H7 (cell line): ENCODE measurements around the gene SEMA3B. TPM values are rescaled to one million over a fixed set of nuclear protein-coding genes. Genes with fewer than 3 reads are reported as not detected.
A peak's percentile ranks its signal among the peaks of the same experiment; 100 is the strongest.

ENCODE experiments used
- DNase-seq: peaks from one replicate; pipeline ENCODE4 v3.0.0; 2012
- H3K27me3 ChIP-seq: 2 replicates; pipeline ENCODE4 v1.6.0; 2011; ENCODE audit warnings: mild to moderate bottlenecking, low read length; ENCODE audit not compliant: control insufficient read depth, insufficient read depth
- H3K36me3 ChIP-seq: replicated peaks from 2 replicates; pipeline ENCODE4 v1.5.1; 2011; ENCODE audit warnings: low read length; ENCODE audit not compliant: control insufficient read depth, insufficient read depth
- H3K4me3 ChIP-seq: 2 replicates; pipeline ENCODE4 v1.5.1; 2011; ENCODE audit warnings: low read depth, mild to moderate bottlenecking, control low read depth, low read length, moderate library complexity; ENCODE audit not compliant: insufficient read depth
- total RNA-seq: library from RNA; depleted of rRNA; stranded (reverse); fragments of >200 nt; shearing (Covaris generic); gene quantifications from 2 replicates; pipeline ENCODE4 v1.2.3, GENCODE V29; 2014

The SEMA3B gene
- total RNA-seq, 1 experiment from 2014 or later = 2.8 TPM

GRCh38 chr3:50232303-50232702, 36.6 kb upstream of the SEMA3B start:
- Histone ChIP-seq H3K27me3 (no peaks in the 10 kb centered on the region), H3K4me3 (no peak overlapping the region), H3K36me3 (no peaks in the 10 kb centered on the region)
- DNase-seq = no peak

GRCh38 chr3:50233176-50233575, 35.8 kb upstream of the SEMA3B start:
- Histone ChIP-seq H3K27me3 (no peaks in the 10 kb centered on the region), H3K4me3 (no peak overlapping the region), H3K36me3 (no peaks in the 10 kb centered on the region)
- DNase-seq = no peak

GRCh38 chr3:50235716-50236483, 33.0 kb upstream of the SEMA3B start, which contains the start of gene GNAI2:
Gene GNAI2, plus strand, starts transcription at chr3:50236204. Its CDS starts 132 bp downstream, at chr3:50236336.
- Histone ChIP-seq H3K27me3 (no peaks in the 10 kb centered on the region), H3K36me3 (no peaks in the 10 kb centered on the region; the same call in 1 of the 2 replicates), H3K4me3 (peak within 1 kb of the TSS; percentile 52)
- peak; percentile 100 for DNase-seq

- Histone ChIP-seq H3K4me3 (peak overlapping the region; percentile 52), H3K27me3 (no peaks in the 10 kb centered on the region), H3K36me3 (no peaks in the 10 kb centered on the region; the same call in 1 of the 2 replicates)
- DNase-seq = no peak
Measured at GRCh38 chr3:50236484-50237132, 32.3 kb upstream of the SEMA3B start.

- H3K4me3 ChIP-seq = peak overlapping the region; percentile 52
- H3K36me3 ChIP-seq = no peaks in the 10 kb centered on the region; the same call in 1 of the 2 replicates
- DNase-seq = peak; percentile 73
- no peaks in the 10 kb centered on the region for H3K27me3 ChIP-seq
Measured at GRCh38 chr3:50237133-50237651, 31.8 kb upstream of the SEMA3B start.

- Histone ChIP-seq H3K4me3 (peak overlapping the region; percentile 52), H3K27me3 (no peaks in the 10 kb centered on the region), H3K36me3 (no peaks in the 10 kb centered on the region; the same call in 1 of the 2 replicates)
- DNase-seq = peak; percentile 86
Measured at GRCh38 chr3:50237754-50238548, 31.0 kb upstream of the SEMA3B start.

- Histone ChIP-seq H3K36me3 (no peaks in the 10 kb centered on the region; the same call in 1 of the 2 replicates), H3K27me3 (no peaks in the 10 kb centered on the region), H3K4me3 (peak overlapping the region; percentile 52; the same call in 1 of the 2 replicates)
- peak; percentile 68 for DNase-seq
Measured at GRCh38 chr3:50238549-50239026, 30.4 kb upstream of the SEMA3B start.

- no peaks in the 10 kb centered on the region; the same call in 1 of the 2 replicates for H3K36me3 ChIP-seq
- peak; percentile 50 for DNase-seq
- no peaks in the 10 kb centered on the region for H3K27me3 ChIP-seq
- H3K4me3 ChIP-seq = no peak overlapping the region
Measured at GRCh38 chr3:50239649-50240048, 29.3 kb upstream of the SEMA3B start.

GRCh38 chr3:50241163-50241562, 27.8 kb upstream of the SEMA3B start:
- DNase-seq = peak; percentile 95
- H3K27me3 ChIP-seq = no peaks in the 10 kb centered on the region
- no peak overlapping the region for H3K4me3 ChIP-seq
- no peaks in the 10 kb centered on the region; the same call in 1 of the 2 replicates for H3K36me3 ChIP-seq

GRCh38 chr3:50241713-50242380, 27.1 kb upstream of the SEMA3B start:
- no peaks in the 10 kb centered on the region for H3K27me3 ChIP-seq
- H3K4me3 ChIP-seq = no peak overlapping the region
- no peaks in the 10 kb centered on the region; the same call in 1 of the 2 replicates for H3K36me3 ChIP-seq
- no peak for DNase-seq

- DNase-seq = no peak
- peaks cover 2% of the 10 kb centered on the region for H3K36me3 ChIP-seq
- H3K4me3 ChIP-seq = no peak overlapping the region
- H3K27me3 ChIP-seq = no peaks in the 10 kb centered on the region
Measured at GRCh38 chr3:50242381-50242770, 26.6 kb upstream of the SEMA3B start.

GRCh38 chr3:50242851-50243542, 25.9 kb upstream of the SEMA3B start:
- peak; percentile 70 for DNase-seq
- peaks cover 4% of the 10 kb centered on the region for H3K36me3 ChIP-seq
- no peak overlapping the region for H3K4me3 ChIP-seq
- H3K27me3 ChIP-seq = no peaks in the 10 kb centered on the region

GRCh38 chr3:50243543-50243895, 25.4 kb upstream of the SEMA3B start:
- Histone ChIP-seq H3K36me3 (peaks cover 4% of the 10 kb centered on the region), H3K27me3 (no peaks in the 10 kb centered on the region), H3K4me3 (no peak overlapping the region)
- DNase-seq = no peak
